ENCODE measurements around the gene CLIC4.

- TF ChIP-seq CTCF (IDR thresholded peaks at IDR 0.05) (no peak), EZH2 (IDR thresholded peaks at IDR 0.05; ENCODE audit: borderline replicate concordance, insufficient read depth, low read depth, low read length, poor library complexity, severe bottlenecking) (no peak)
These were observed 60.5 kb downstream of the CLIC4 start for GRCh38 chr1:24805534-24806301.

Data from B cell (primary cell).